H1 (cell line): ENCODE measurements around the gene TEF. TPM values are rescaled to one million over a fixed set of nuclear protein-coding genes. Genes with fewer than 3 reads are reported as not detected.

Experiments
- CTCF ChIA-PET: fragments of 300-600 bp; sonication (Branson Sonifier 250); formaldehyde crosslinking; loops from one replicate; lab custom pipeline; 2021; ENCODE audit not compliant: partially characterized antibody; lab: Charles Lee
- POLR2A ChIA-PET: fragments of 300-600 bp; sonication (Branson Sonifier 250); formaldehyde crosslinking; loops from one replicate; lab custom pipeline; 2021; ENCODE audit warnings: inconsistent platforms; ENCODE audit not compliant: partially characterized antibody; lab: Charles Lee
- DNase-seq, 2 experiments: peaks; one replicate each; pipeline versions ENCODE4 v3.0.0 to v3.0.0-alpha.2; 2010 to 2022; ENCODE audit warnings: low spot score in 2 of 2, low read depth in 1 of 2, mixed read lengths in 1 of 2
- FAIRE-seq: peaks from 2 replicates; lab custom pipeline; 2011; peaks lifted over from hg19 to GRCh38; lab: Jason Lieb, UNC
- H2AFZ ChIP-seq: 2 replicates; pipeline ENCODE4 v1.8.1; 2012; ENCODE audit warnings: low read length, inconsistent platforms
- H2AK5ac ChIP-seq: 2 replicates; pipeline ENCODE4 v1.6.1; 2013; ENCODE audit warnings: low read depth, low read length
- H2BK120ac ChIP-seq: replicated peaks from 2 replicates; pipeline ENCODE3; 2013; ENCODE audit warnings: low read depth, low read length, inconsistent platforms
- H2BK12ac ChIP-seq: 2 replicates; pipeline ENCODE4 v1.6.1; 2013; ENCODE audit warnings: low read depth, low read length
- H2BK15ac ChIP-seq: 2 replicates; pipeline ENCODE4 v1.6.1; 2013; ENCODE audit warnings: low read length
- H2BK20ac ChIP-seq: 2 replicates; pipeline ENCODE4 v1.6.1; 2013; ENCODE audit warnings: low read length
- H2BK5ac ChIP-seq: 2 replicates; pipeline ENCODE4 v1.6.1; 2013; ENCODE audit warnings: low read depth, low read length
- H3K14ac ChIP-seq: 2 replicates; pipeline ENCODE4 v1.6.1; 2013; ENCODE audit warnings: inconsistent platforms; ENCODE audit not compliant: insufficient read length
- H3K18ac ChIP-seq: 2 replicates; pipeline ENCODE4 v1.6.1; 2013; ENCODE audit warnings: low read length; ENCODE audit errors: extremely low read depth
- H3K23ac ChIP-seq: 2 replicates; pipeline ENCODE4 v1.6.1; 2013; ENCODE audit warnings: inconsistent platforms; ENCODE audit not compliant: insufficient read length
- H3K23me2 ChIP-seq: 2 replicates; pipeline ENCODE4 v1.6.1; 2013; ENCODE audit warnings: low read depth, low read length
- H3K27ac ChIP-seq: 2 replicates; pipeline ENCODE4 v1.6.1; 2011; ENCODE audit warnings: low read depth, low read length, inconsistent platforms
- H3K27me3 ChIP-seq, 4 experiments: replicated peaks in 1 of 4; 1 replicate in 1 of 4; 2 replicates in 3 of 4; pipeline versions ENCODE4 v1.6.1 to v1.8.1; 2011 to 2013; ENCODE audit warnings: low read length in 3 of 4, mild to moderate bottlenecking in 3 of 4, inconsistent platforms in 2 of 4, mixed read lengths in 2 of 4, moderate library complexity in 1 of 4; ENCODE audit not compliant: control insufficient read depth in 3 of 4, insufficient read depth in 3 of 4; ENCODE audit errors: extremely low read depth in 1 of 4
- H3K36me3 ChIP-seq, 4 experiments: 2 replicates each; pipeline versions ENCODE4 v1.6.1 to v1.8.1; 2011 to 2013; ENCODE audit warnings: mild to moderate bottlenecking in 4 of 4, low read length in 3 of 4, moderate library complexity in 2 of 4, control low read depth in 1 of 4, inconsistent platforms in 1 of 4; ENCODE audit not compliant: insufficient read depth in 4 of 4, control insufficient read depth in 2 of 4
- H3K4ac ChIP-seq: replicated peaks from 2 replicates; pipeline ENCODE3; 2013; ENCODE audit warnings: low read length, low read depth, mixed read lengths, inconsistent platforms; ENCODE audit not compliant: insufficient read length
- H3K4me1 ChIP-seq, 4 experiments: replicated peaks in 1 of 4; 1 replicate in 1 of 4; 2 replicates in 3 of 4; pipeline versions ENCODE4 v1.6.1 to v1.8.1; 2011 to 2013; ENCODE audit warnings: low read length in 3 of 4, inconsistent platforms in 2 of 4, mixed read lengths in 1 of 4; ENCODE audit not compliant: insufficient read depth in 4 of 4, control insufficient read depth in 3 of 4
- H3K4me2 ChIP-seq, 2 experiments: 2 replicates each; pipeline versions ENCODE4 v1.6.1 to v1.8.1; 2011 to 2013; ENCODE audit warnings: low read depth in 2 of 2, low read length in 2 of 2, control low read depth in 1 of 2, inconsistent platforms in 1 of 2, mild to moderate bottlenecking in 1 of 2; ENCODE audit not compliant: insufficient read depth in 1 of 2
- H3K4me3 ChIP-seq, 4 experiments: fragments of 200-600, 300-600 bp in 1 of 4; sonication (generic), shearing (Covaris generic), sonication (Bioruptor Twin) in 1 of 4; 2 replicates each; pipeline versions ENCODE4 v1.5.1 to v1.8.1; 2011 to 2016; ENCODE audit warnings: low read length in 4 of 4, low read depth in 3 of 4, control low read depth in 2 of 4, inconsistent platforms in 2 of 4, mild to moderate bottlenecking in 2 of 4, mixed read lengths in 1 of 4, moderate library complexity in 1 of 4; ENCODE audit not compliant: insufficient read depth in 2 of 4; ENCODE audit errors: extremely low read depth in 1 of 4
- H3K56ac ChIP-seq: replicated peaks from 2 replicates; pipeline ENCODE3; 2013; ENCODE audit warnings: low read depth, mild to moderate bottlenecking, mixed read lengths, low read length, inconsistent platforms; ENCODE audit not compliant: insufficient read length
- H3K79me1 ChIP-seq: 2 replicates; pipeline ENCODE4 v1.6.1; 2013; ENCODE audit warnings: low read depth, low read length, control low read depth
- H3K79me2 ChIP-seq, 2 experiments: 2 replicates each; pipeline versions ENCODE4 v1.6.1 to v1.8.1; 2012 to 2013; ENCODE audit warnings: low read length in 2 of 2, mild to moderate bottlenecking in 2 of 2, inconsistent platforms in 1 of 2; ENCODE audit not compliant: insufficient read depth in 2 of 2, control insufficient read depth in 1 of 2
- H3K9ac ChIP-seq, 4 experiments: replicated peaks in 1 of 4; 1 replicate in 1 of 4; 2 replicates in 3 of 4; pipeline versions ENCODE4 v1.6.1 to v1.8.1; 2011 to 2013; ENCODE audit warnings: low read depth in 3 of 4, low read length in 3 of 4, control low read depth in 2 of 4, mild to moderate bottlenecking in 2 of 4, moderate library complexity in 2 of 4, inconsistent platforms in 1 of 4; ENCODE audit errors: extremely low read depth in 1 of 4
- H3K9me3 ChIP-seq, 2 experiments: 2 replicates each; pipeline versions ENCODE4 v1.6.1 to v1.8.1; 2012 to 2013; ENCODE audit warnings: mild to moderate bottlenecking in 2 of 2, moderate library complexity in 2 of 2, control low read depth in 1 of 2, inconsistent platforms in 1 of 2, low read depth in 1 of 2, low read length in 1 of 2, mixed read lengths in 1 of 2; ENCODE audit not compliant: insufficient read depth in 2 of 2
- H4K20me1 ChIP-seq, 2 experiments: replicated peaks in 1 of 2; 2 replicates each; pipeline versions ENCODE3 to v1.8.1; 2011 to 2013; ENCODE audit warnings: inconsistent platforms in 2 of 2, low read length in 2 of 2, mild to moderate bottlenecking in 1 of 2; ENCODE audit not compliant: insufficient read depth in 2 of 2, control insufficient read depth in 1 of 2
- H4K5ac ChIP-seq: 2 replicates; pipeline ENCODE4 v1.6.1; 2013; ENCODE audit warnings: low read length, low read depth, mixed read lengths, inconsistent platforms; ENCODE audit not compliant: insufficient read length
- H4K8ac ChIP-seq: 2 replicates; pipeline ENCODE4 v1.8.0; 2013; ENCODE audit warnings: mild to moderate bottlenecking, moderate library complexity, low read length, inconsistent platforms; ENCODE audit not compliant: insufficient read depth; ENCODE audit errors: extremely low read depth
- H4K91ac ChIP-seq: replicated peaks from 2 replicates; pipeline ENCODE3; 2013; ENCODE audit warnings: low read length, mixed read lengths, inconsistent platforms; ENCODE audit not compliant: insufficient read length
- CBX8 ChIP-seq: fragments of 300-800, 300-1000 bp; sonication (generic); IDR thresholded peaks from 2 replicates; pipeline ENCODE4 v1.7.1; 2016; ENCODE audit warnings: low read depth, low read length, borderline replicate concordance
- CHD1 ChIP-seq: IDR thresholded peaks from 2 replicates; pipeline ENCODE4 v1.6.1; 2012; ENCODE audit warnings: low read depth, low read length, improper control_type of control experiment
- JUN ChIP-seq: IDR thresholded peaks from 2 replicates; pipeline ENCODE4 v1.6.1; 2011; ENCODE audit warnings: low read depth, mild to moderate bottlenecking, improper control_type of control experiment, low read length
- JUND ChIP-seq: IDR thresholded peaks from 2 replicates; pipeline ENCODE4 v1.6.1; 2011; ENCODE audit warnings: mild to moderate bottlenecking, improper control_type of control experiment, low read length
- KDM5A ChIP-seq: fragments of 200-600 bp; IDR thresholded peaks from 2 replicates; pipeline ENCODE4 v1.7.1; 2012; ENCODE audit warnings: mild to moderate bottlenecking, low read length, inconsistent platforms, mixed read lengths
- RXRA ChIP-seq: IDR thresholded peaks from 2 replicates; pipeline ENCODE4 v1.6.1; 2011; ENCODE audit warnings: low read depth, mild to moderate bottlenecking, low read length, moderate library complexity; ENCODE audit not compliant: insufficient read depth
- SIX5 ChIP-seq: IDR thresholded peaks from 2 replicates; pipeline ENCODE4 v1.6.1; 2011; ENCODE audit warnings: mild to moderate bottlenecking, low read depth, low read length
- TCF12 ChIP-seq: IDR thresholded peaks from 2 replicates; pipeline ENCODE4 v1.6.1; 2011; ENCODE audit warnings: low read depth, mild to moderate bottlenecking, low read length
- YY1 ChIP-seq: IDR thresholded peaks from 2 replicates; pipeline ENCODE4 v1.6.1; 2011; ENCODE audit warnings: low read depth, mild to moderate bottlenecking, low read length
- WGBS, 2 experiments: shearing (Covaris generic) in 1 of 2; methylation state at CpG; one replicate each; pipeline versions ENCODE4 v1.1.6 to v1.1.7; 2013 to 2015; ENCODE audit warnings: low lambda C conversion rate in 2 of 2, mixed read lengths in 2 of 2, inconsistent platforms in 1 of 2, low coverage in 1 of 2, missing lambda C conversion rate in 1 of 2; ENCODE audit not compliant: insufficient replicate concordance in 2 of 2, insufficient coverage in 1 of 2, insufficient read length in 1 of 2; ENCODE audit errors: extremely low coverage in 1 of 2, missing lambda C conversion rate in 1 of 2; 5-methylcytosine and 5-hydroxymethylcytosine counted together
- polyA plus RNA-seq, 7 experiments: library from polyadenylated mRNA; depleted of rRNA in 3 of 7; stranded (reverse) in 5 of 7; unstranded in 2 of 7; fragments of >200 nt in 5 of 7; fragments of 200-250 nt in 2 of 7; gene quantifications; 1 replicate in 5 of 7; 2 replicates in 1 of 7; 4 replicates in 1 of 7; pipeline versions ENCODE4 v1.2.1 to v1.2.3, GENCODE V29; 2011 to 2013; ENCODE audit warnings: missing spikeins in 2 of 7, mixed read lengths in 2 of 7
- total RNA-seq: library from RNA; stranded (reverse); fragmentation: NEBNext Ultra II Directional; extraction: Animal tissue kit (Norgen Biotek cat#: 25700); gene quantifications from 2 replicates; pipeline ENCODE4 v1.2.1, GENCODE V29; 2021
- TF ChIP-seq, protein P1 (sequence below): IDR thresholded peaks from 2 replicates; pipeline ENCODE4 v1.6.1; 2012; ENCODE audit warnings: low read length, inconsistent platforms

TEF gene
- total and polyA plus RNA-seq, 2 of the 8 experiments (the other 6 are each of a cell fraction or from before 2014, with no cell fraction given) = 7.4 to 9.0 TPM

DNA sequence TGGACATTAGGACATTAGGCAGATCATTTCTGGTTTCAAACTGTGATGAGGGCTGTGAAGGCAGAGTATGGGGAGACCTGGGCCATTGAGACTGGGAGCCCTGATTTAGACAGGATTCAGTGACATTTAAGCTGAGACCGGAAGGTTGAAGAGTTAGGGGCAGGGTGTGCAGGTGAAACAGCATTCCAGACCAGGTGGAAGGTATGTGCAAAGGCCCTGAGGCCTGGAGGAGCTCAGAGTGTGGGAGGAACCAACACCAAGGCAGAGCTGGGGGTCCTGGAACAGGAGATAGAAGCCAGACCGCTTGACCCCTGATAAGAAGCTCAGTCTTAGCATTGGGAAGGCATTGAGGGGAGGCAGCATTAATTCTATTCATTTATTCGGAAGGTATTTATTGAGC is 47.9 kb upstream of the TEF start:
- H4K5ac ChIP-seq = no peak overlapping the region
- peaks cover 0 to 8% (median 0%) of the 10 kb centered on the region in 4 experiments; a peak in 2 of 7 replicates for H3K4me1 ChIP-seq
- H3K4me3 ChIP-seq = no peak overlapping the region
- ChIA-PET POLR2A (interaction anchor here (0.5 to 2.4 kb wide), 8 partner anchors 10 to 73 kb away, joined by 3 to 8 read pairs (median 4); partner anchors contain the start of gene TEF), CTCF (no interaction called here)
- H2BK120ac ChIP-seq = no peak overlapping the region
- H3K27me3 ChIP-seq = no peaks in the 10 kb centered on the region
- H3K9me3 ChIP-seq = no peaks in the 10 kb centered on the region
- H2AFZ ChIP-seq = no peak overlapping the region
- H3K79me2 ChIP-seq = no peaks in the 10 kb centered on the region
- H3K23ac ChIP-seq = no peak overlapping the region
- H3K56ac ChIP-seq = no peak overlapping the region
- H2BK12ac ChIP-seq = no peak overlapping the region
- H4K8ac ChIP-seq = no peak overlapping the region
- H3K4ac ChIP-seq = no peak overlapping the region
- no peak overlapping the region for H3K4me2 ChIP-seq
- WGBS, 2 experiments = 96% methylated on average over 3 of the region's 3 CpGs; no CpG with 5 or more reads in 1 of the 2 experiments
- H2BK15ac ChIP-seq = no peak overlapping the region
- H3K23me2 ChIP-seq = no peaks in the 10 kb centered on the region
- H4K91ac ChIP-seq = no peak overlapping the region
- H3K27ac ChIP-seq = no peak overlapping the region
- DNase-seq = no peak
- H3K18ac ChIP-seq = no peak overlapping the region
- no peak overlapping the region for H2BK20ac ChIP-seq
- H3K9ac ChIP-seq = no peak overlapping the region
- peaks cover 6 to 42% (median 8%) of the 10 kb centered on the region in 4 experiments; a peak in 6 of 8 replicates for H3K36me3 ChIP-seq
- no peak overlapping the region for H2AK5ac ChIP-seq
- no peak overlapping the region for H2BK5ac ChIP-seq
- H3K14ac ChIP-seq = no peak overlapping the region
- H4K20me1 ChIP-seq = peaks cover 0 to 2% of the 10 kb centered on the region in 2 experiments
- no peak for FAIRE-seq
- H3K79me1 ChIP-seq = no peaks in the 10 kb centered on the region
- TF ChIP-seq JUND (no peak), SIX5 (no peak), KDM5A (no peak), RXRA (no peak), CBX8 (no peak), JUN (no peak), TCF12 (no peak), YY1 (no peak), CHD1 (no peak)
- TF ChIP-seq, protein P1, sequence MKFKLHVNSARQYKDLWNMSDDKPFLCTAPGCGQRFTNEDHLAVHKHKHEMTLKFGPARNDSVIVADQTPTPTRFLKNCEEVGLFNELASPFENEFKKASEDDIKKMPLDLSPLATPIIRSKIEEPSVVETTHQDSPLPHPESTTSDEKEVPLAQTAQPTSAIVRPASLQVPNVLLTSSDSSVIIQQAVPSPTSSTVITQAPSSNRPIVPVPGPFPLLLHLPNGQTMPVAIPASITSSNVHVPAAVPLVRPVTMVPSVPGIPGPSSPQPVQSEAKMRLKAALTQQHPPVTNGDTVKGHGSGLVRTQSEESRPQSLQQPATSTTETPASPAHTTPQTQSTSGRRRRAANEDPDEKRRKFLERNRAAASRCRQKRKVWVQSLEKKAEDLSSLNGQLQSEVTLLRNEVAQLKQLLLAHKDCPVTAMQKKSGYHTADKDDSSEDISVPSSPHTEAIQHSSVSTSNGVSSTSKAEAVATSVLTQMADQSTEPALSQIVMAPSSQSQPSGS = no peak
